HG02763 (cell line): Measurements from ENCODE around the gene SLC1A2.

Experiments used
- ATAC-seq: cut with Tn5 transposase; IDR thresholded peaks from one replicate; pipeline ENCODE4 v1.9.1; 2021; ENCODE audit warnings: mild to moderate bottlenecking, moderate library complexity; ENCODE audit not compliant: unreplicated experiment

The SLC1A2 gene

GRCh38 chr11:35419184-35419829 lies at the start of gene SLC1A2:
Gene SLC1A2, minus strand, starts transcription at chr11:35419558. Its CDS starts 592 bp downstream, at chr11:35418966.
- ATAC-seq: no peak

DNA sequence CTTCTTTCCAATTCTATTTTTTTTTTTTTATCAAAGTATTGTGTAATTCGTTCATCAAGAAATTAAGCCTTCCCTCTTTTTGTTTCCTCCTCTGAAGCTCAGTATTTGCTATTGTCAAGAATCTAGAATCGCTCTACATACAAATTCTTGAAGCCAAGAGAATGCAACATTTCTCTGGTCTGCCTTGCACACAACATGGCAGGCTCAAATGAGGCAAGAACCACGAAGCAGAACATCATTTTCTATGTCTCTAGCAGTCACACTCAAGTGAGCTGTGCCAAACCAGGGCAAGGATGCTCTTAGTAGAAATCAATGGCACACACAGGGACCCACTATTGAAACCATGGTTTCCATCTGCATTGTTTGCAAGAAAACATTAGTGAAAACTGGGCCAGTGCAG lies 46.7 kb upstream of the SLC1A2 start:
- ATAC-seq: no peak

- no peak for ATAC-seq
These were observed 45.0 kb upstream of the SLC1A2 start for GRCh38 chr11:35464308-35464707.

DNA sequence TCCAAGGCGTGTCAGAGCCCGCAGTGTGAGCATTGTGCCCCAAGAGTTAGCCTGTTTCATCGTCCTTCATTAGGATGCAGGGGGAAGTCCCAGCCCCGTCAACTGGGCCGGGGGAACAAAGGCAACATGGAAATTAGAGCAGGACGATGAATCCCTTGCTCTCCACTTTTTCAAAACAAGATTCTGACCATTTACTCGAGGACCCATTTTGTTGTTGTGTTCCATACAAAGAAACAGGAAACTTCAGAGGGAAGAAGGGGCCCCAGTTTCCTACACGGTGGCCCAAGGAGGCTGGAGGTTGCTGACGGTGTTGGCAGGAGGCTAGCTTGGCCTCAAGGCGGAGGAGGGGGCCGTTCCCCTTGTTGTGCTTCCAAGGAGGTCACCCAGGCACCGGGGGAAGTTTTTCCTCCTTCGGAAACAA lies 44.0 kb upstream of the SLC1A2 start:
- no peak for ATAC-seq

DNA sequence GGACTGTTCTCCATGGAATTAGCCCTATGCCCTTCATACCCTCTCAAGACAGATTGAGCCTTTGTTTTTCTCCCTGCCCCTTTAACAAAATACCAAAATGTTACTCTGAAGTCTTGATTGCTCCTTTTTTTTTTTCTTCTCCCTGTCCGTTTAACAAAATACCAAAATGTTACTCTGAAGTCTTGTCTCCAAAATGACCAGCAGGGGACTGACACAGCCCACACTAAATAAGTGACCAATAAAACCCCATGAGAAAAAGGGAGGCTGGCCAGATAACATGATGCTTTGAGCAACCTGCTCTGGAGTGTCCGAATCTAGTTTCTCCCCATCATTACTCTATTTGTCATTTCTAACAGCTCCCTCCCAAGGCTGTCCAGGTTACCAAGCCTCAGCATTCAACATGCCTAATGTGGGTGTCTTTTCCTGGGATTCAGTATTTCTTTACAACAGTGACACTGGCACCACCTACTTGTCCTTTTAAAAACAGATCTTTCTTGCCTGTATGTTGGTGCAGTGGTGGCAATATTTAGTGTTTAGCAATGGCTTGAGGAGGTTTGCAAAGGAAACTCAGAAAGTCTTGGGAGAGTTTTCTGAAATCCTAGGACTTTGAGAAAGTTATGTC lies 42.7 kb upstream of the SLC1A2 start:
- ATAC-seq: no peak

DNA sequence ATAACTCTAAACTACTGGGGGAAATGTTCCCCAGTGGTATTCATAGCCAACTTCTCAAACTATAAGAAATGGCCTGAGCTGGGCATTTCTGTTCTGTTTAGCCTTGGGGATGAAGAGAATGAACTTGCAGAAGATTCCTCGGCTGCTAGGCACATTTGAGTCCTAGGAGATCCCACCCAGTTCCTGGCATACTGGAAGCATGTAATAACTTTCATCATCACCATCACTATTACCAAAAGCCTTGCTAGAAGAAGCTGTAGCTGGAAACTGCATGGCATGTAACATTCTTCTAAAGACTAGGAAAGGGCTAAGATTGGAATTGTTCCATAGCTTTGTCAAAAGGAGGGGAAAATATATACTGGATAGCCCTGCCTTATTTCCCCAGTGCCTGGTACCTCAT lies 40.1 kb upstream of the SLC1A2 start:
- no peak for ATAC-seq

DNA sequence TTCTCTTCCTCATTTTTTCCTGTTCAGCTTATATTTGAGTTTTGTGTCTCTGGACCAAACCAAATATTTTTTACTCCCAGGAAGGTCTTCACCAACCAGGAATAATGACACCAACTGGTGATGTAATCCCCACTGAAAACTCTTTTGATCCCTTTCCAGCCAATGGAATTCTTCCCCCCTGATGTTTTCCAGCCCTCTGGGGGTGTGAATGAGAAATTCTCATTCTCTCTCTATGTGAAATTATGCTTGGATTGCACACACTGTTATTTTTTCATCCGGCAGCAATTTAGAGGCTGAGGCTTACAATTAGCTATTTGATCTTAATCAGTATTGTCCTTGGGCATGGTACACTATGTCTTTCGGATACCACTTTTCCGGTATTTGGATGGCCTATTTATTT lies 39.5 kb upstream of the SLC1A2 start:
- ATAC-seq: no peak

GRCh38 chr11:35454362-35454761 lies 35.0 kb upstream of the SLC1A2 start:
- ATAC-seq: no peak

DNA sequence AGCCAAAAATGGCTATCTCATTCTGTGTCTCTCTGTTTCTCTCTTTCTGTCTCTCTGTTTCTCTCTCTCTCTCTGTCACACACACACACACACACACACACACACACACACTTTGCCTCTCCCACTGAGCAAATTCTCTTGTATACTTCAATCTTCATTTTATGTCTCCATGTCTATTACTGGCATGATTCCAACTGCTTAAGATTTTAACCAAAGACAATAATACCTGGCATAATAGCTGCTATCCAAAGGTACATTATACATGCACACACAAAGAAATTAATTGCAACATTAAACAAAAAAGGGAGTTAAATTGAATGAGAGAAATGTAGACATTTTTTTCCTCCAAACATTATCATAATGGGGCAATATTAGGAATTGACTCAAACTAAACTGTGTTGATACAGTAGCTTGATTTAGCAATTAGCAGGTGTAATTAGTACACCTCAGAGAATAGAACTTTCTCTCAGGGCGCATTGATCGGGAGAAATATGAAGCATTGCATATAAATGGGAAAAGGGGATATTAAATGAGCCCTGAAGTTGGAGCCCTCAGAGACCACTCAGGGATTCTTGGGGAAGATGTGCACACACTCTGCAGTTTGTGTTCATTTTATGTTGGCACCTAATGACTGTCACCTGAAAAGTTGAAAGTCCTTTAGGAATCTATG lies 17.4 kb upstream of the SLC1A2 start:
- ATAC-seq: no peak

GRCh38 chr11:35433588-35433987 lies 14.2 kb upstream of the SLC1A2 start:
- no peak for ATAC-seq

- ATAC-seq: no peak
These were observed 13.1 kb upstream of the SLC1A2 start for GRCh38 chr11:35432464-35432863.

GRCh38 chr11:35427071-35427470 lies 7.7 kb upstream of the SLC1A2 start:
- no peak for ATAC-seq

DNA sequence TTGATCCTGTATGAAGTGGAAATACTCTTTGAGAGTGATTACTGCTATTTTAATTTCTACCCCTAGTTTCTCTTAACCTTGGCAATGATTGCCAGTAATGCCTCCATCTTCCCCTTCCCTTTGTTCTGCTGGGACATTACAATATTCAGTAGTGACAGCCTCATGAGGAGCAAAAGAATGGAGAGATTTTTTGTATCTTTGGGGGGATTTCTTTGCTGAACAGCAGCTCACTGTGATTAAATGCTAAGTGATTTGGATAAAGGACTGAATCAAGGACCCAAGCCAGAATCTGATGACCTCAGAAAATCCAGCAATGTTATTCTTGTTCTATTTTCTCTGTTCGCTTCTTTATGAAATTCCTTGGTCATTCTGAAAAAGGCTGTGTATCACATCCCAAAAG lies 7.0 kb upstream of the SLC1A2 start:
- ATAC-seq: no peak

DNA sequence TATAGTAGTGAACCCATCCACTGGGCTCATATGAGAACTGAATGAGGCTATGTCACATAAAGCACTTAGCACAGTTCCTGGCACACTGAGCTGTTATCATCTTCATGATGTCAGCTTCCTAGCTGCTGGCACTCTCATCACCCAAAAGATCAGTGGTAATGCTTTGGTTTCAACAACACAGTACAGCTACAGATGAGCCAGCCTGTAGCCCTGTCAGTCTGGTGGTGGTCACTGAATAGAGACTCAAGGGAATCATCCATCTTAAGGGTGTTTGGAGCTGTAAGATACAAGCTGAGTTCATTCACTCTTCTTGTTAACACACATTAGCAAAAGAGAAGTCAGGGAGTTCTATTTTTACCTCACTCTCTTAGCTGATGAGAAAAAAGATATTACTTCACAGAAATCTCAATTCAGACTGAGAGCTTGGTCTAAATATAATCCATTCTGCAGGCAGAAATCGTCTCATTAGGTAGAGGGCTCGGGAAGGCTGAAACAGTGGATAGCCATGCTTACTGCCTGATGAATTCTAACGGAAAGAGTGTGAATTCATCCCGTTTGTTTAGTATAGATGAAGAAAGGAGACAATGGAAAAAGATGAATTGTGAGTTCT lies 6.3 kb upstream of the SLC1A2 start:
- no peak for ATAC-seq

- no peak for ATAC-seq
These were observed 5.0 kb upstream of the SLC1A2 start for GRCh38 chr11:35424157-35424940.

- ATAC-seq: no peak
These were observed 1.0 kb upstream of the SLC1A2 start for GRCh38 chr11:35420371-35420770.

- no peak for ATAC-seq
These were observed 524 bp upstream of the SLC1A2 start for GRCh38 chr11:35419830-35420333.

GRCh38 chr11:35418282-35419183 lies 825 bp downstream of the SLC1A2 start:
- no peak for ATAC-seq

DNA sequence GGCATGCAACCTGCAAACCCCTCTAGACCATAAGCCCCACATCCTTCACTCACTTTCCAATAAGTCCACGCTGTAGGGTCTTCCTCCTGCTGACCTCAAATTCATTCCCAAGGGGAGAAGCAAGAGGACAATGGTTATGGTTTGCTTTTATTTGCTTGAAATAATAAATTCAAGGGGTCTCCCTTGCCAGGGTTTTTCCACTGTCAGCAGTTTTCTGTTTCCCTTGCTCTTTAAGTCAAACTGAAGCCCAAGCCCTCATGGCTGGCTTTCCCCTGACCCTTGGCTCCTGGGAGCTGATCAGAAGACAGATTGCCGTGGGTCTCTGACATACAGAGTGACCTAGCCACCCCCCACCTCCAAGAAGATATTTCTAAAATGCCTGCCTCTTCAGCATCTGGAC lies 3.9 kb downstream of the SLC1A2 start:
- ATAC-seq: no peak

GRCh38 chr11:35414776-35415175 lies 4.6 kb downstream of the SLC1A2 start:
- no peak for ATAC-seq
